Endothelial cell of umbilical vein (primary cell): ENCODE results near the gene CALD1. TPM values are rescaled to one million over a fixed set of nuclear protein-coding genes. Genes with fewer than 3 reads are reported as not detected.

Experiments
- BruUV-seq: library from RNA; stranded (reverse); fragments of 400-500 nt; replicated peaks from 2 replicates; lab custom pipeline; 2021; lab: Mats Ljungman, UMichigan
- CTCF ChIA-PET: fragments of 300-600, 350-600 bp; sonication (Branson Sonifier 250); formaldehyde crosslinking; loops from one replicate; lab custom pipeline; 2021; ENCODE audit warnings: antibody characterized with exemption, inconsistent platforms; lab: Charles Lee
- POLR2A ChIA-PET: fragments of 300-600, 350-600 bp; sonication (Branson Sonifier 250); formaldehyde crosslinking; loops from one replicate; lab custom pipeline; 2021; ENCODE audit warnings: antibody characterized with exemption, inconsistent platforms; lab: Charles Lee
- DNase-seq: peaks from one replicate; pipeline ENCODE4 v3.0.0-alpha.2; 2011; ENCODE audit warnings: low read depth, low spot score
- FAIRE-seq: peaks from 2 replicates; lab custom pipeline; 2011; peaks lifted over from hg19 to GRCh38; lab: Jason Lieb, UNC
- H2AFZ ChIP-seq: 2 replicates; pipeline ENCODE4 v1.6.0; 2012; ENCODE audit warnings: low read depth, low read length, control low read depth, inconsistent platforms
- H3K27ac ChIP-seq: 2 replicates; pipeline ENCODE4 v1.5.1; 2011; ENCODE audit warnings: low read depth, mild to moderate bottlenecking, control low read depth, low read length, moderate library complexity; ENCODE audit not compliant: insufficient read depth
- H3K27me3 ChIP-seq, 2 experiments: 2 replicates each; pipeline versions ENCODE4 v1.6.0 to v1.6.1; 2011; ENCODE audit warnings: low read length in 2 of 2, mixed read lengths in 1 of 2; ENCODE audit not compliant: control insufficient read depth in 2 of 2, insufficient read depth in 2 of 2
- H3K36me3 ChIP-seq, 2 experiments: 2 replicates in 1 of 2; 3 replicates in 1 of 2; pipeline ENCODE4 v1.5.1; 2011; ENCODE audit warnings: low read length in 2 of 2, mild to moderate bottlenecking in 1 of 2, moderate library complexity in 1 of 2; ENCODE audit not compliant: control insufficient read depth in 2 of 2, insufficient read depth in 2 of 2; ENCODE audit errors: extremely low read depth in 1 of 2
- H3K4me1 ChIP-seq: 3 replicates; pipeline ENCODE4 v1.5.1; 2011; ENCODE audit warnings: mild to moderate bottlenecking, low read length; ENCODE audit not compliant: control insufficient read depth, insufficient read depth; ENCODE audit errors: extremely low read depth
- H3K4me2 ChIP-seq: 2 replicates; pipeline ENCODE4 v1.6.1; 2011; ENCODE audit warnings: low read length, control low read depth, mixed read lengths; ENCODE audit not compliant: insufficient read depth
- H3K4me3 ChIP-seq, 3 experiments: fragments of 200-600 bp in 1 of 3; sonication (generic), shearing (Covaris generic) in 1 of 3; replicated peaks in 1 of 3; 2 replicates each; pipeline ENCODE4 v1.5.1; 2011 to 2016; ENCODE audit warnings: control low read depth in 3 of 3, low read length in 3 of 3, mild to moderate bottlenecking in 2 of 3, inconsistent platforms in 1 of 3, low read depth in 1 of 3, moderate library complexity in 1 of 3; ENCODE audit not compliant: insufficient read depth in 1 of 3
- H3K79me2 ChIP-seq: 2 replicates; pipeline ENCODE4 v1.6.0; 2012; ENCODE audit warnings: low read length, inconsistent platforms; ENCODE audit not compliant: control insufficient read depth, insufficient read depth
- H3K9ac ChIP-seq: replicated peaks from 2 replicates; pipeline ENCODE3; 2011; ENCODE audit warnings: low read length, control low read depth; ENCODE audit not compliant: insufficient read depth; ENCODE audit errors: extremely low read depth
- H3K9me1 ChIP-seq: replicated peaks from 3 replicates; pipeline ENCODE4 v1.6.0; 2011; ENCODE audit warnings: mild to moderate bottlenecking, low read length; ENCODE audit not compliant: control insufficient read depth, insufficient read depth; ENCODE audit errors: extremely low read depth
- H3K9me3 ChIP-seq: replicated peaks from 2 replicates; pipeline ENCODE4 v1.5.1; 2012; ENCODE audit warnings: low read length, inconsistent platforms; ENCODE audit not compliant: control insufficient read depth, insufficient read depth
- H4K20me1 ChIP-seq: replicated peaks from 2 replicates; pipeline ENCODE3; 2011; ENCODE audit warnings: mild to moderate bottlenecking, low read length; ENCODE audit not compliant: control insufficient read depth, insufficient read depth; ENCODE audit errors: extremely low read depth
- EZH2 ChIP-seq: IDR thresholded peaks from 2 replicates; pipeline ENCODE4 v1.6.1; 2012; ENCODE audit warnings: borderline replicate concordance, low read depth, mild to moderate bottlenecking, moderate library complexity, low read length, inconsistent platforms; ENCODE audit not compliant: severe bottlenecking
- FOS ChIP-seq: IDR thresholded peaks from 2 replicates; pipeline ENCODE4 v1.6.1; 2011; ENCODE audit warnings: mild to moderate bottlenecking, low read length, moderate library complexity, borderline replicate concordance; ENCODE audit not compliant: insufficient read depth
- JUN ChIP-seq: IDR thresholded peaks from 2 replicates; pipeline ENCODE4 v1.6.1; 2011; ENCODE audit warnings: borderline replicate concordance, low read depth; ENCODE audit not compliant: insufficient read length, insufficient read depth
- MYC ChIP-seq: IDR thresholded peaks from one replicate; pipeline ENCODE4 v1.6.1; 2011; ENCODE audit warnings: mild to moderate bottlenecking, low read depth, low read length
- POLR2A ChIP-seq: IDR thresholded peaks from 2 replicates; pipeline ENCODE4 v1.6.1; 2012; ENCODE audit warnings: low read depth, mild to moderate bottlenecking, control low read depth, low read length
- POLR2AphosphoS5 ChIP-seq: IDR thresholded peaks from 2 replicates; pipeline ENCODE4 v1.6.1; 2012; ENCODE audit warnings: low read depth, mild to moderate bottlenecking, control low read depth, low read length, moderate library complexity; ENCODE audit not compliant: insufficient read depth
- dilution Hi-C: fragments of 300-500 bp; cut with MboI; formaldehyde crosslinking; loops from one replicate; pipeline ENCODE4 v1.15.0; 2019; ENCODE audit warnings: low sequenced_read_pairs; ENCODE audit not compliant: extremely low pct_ligation_motif_present
- intact Hi-C: fragments of 100-400 bp; cut with micrococcal nuclease; formaldehyde crosslinking; loops from one replicate; pipeline ENCODE4 v1.10.0; 2022
- polyA plus RNA-seq, 4 experiments: library from polyadenylated mRNA; depleted of rRNA in 3 of 4; stranded (reverse) in 3 of 4; unstranded in 1 of 4; fragments of >200 nt; gene quantifications; 2 replicates each; pipeline versions ENCODE4 v1.2.1 to v1.2.3, GENCODE V29; 2011 to 2012; ENCODE audit warnings: missing spikeins in 1 of 4
- total RNA-seq: library from RNA; stranded (reverse); gene quantifications from 2 replicates; pipeline ENCODE4 v1.2.3, GENCODE V29; 2021
- TF ChIP-seq, protein P1 (sequence below), 2 donors: IDR thresholded peaks; 1 replicate in 1 of 2; 2 replicates in 1 of 2; pipeline ENCODE4 v1.5.1; 2011; ENCODE audit warnings: low read length in 2 of 2, mild to moderate bottlenecking in 2 of 2, moderate library complexity in 2 of 2, control low read depth in 1 of 2, inconsistent platforms in 1 of 2, low read depth in 1 of 2; ENCODE audit not compliant: insufficient read depth in 1 of 2; ENCODE audit errors: extremely low read depth in 1 of 2
- TF ChIP-seq, protein P2 (sequence below): IDR thresholded peaks from 2 replicates; pipeline ENCODE4 v1.6.1; 2011; ENCODE audit not compliant: insufficient read depth, insufficient read length

The CALD1 gene
- total and polyA plus RNA-seq, 2 donors (not counting 3 experiments of a cell fraction or from before 2014, with no cell fraction given) = 136 to 307 TPM

DNA sequence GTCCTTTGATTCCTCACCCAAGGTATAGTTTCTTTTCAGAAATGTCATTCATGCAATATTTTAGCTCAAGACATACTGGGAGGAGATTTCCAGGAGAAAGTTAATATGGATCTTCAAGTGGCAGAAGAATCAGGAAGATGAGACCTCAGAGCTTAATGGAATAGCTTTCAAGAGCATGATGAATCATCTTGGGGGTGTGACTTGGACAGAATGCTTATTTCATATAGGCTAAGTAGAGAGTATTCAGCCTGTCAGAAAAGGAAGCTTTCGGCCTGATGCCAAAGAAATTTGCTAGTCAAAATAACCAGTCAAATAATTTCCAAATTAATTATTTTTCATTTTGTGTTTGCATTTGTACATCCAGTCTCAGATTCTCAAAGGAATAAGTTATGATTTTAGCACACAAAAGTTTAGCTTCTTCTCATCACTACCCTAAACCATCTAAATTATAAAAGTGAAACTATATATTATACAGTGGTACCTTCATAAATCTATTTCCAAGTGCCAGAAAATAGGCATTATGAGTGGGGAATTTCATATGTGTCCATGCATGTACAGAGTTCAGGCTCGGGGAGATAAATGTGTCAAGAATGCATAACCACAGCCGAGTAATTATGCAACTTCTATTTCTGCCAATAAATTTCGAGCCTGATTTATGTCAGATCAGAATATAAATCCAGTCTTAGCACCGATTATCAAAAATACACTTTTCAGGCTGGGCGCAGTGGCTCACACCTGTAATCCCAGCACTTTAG, 27.3 kb upstream of the CALD1 start:
- CTCF ChIA-PET = interaction anchor here (0.9 to 4.5 kb wide), 13 partner anchors 7 to 120 kb away, joined by 3 to 19 read pairs (median 4); no protein-coding TSS in a partner anchor
- H3K4me2 ChIP-seq = no peak overlapping the region
- peak; percentile 77 for TF ChIP-seq FOS
- TF ChIP-seq, protein P1, sequence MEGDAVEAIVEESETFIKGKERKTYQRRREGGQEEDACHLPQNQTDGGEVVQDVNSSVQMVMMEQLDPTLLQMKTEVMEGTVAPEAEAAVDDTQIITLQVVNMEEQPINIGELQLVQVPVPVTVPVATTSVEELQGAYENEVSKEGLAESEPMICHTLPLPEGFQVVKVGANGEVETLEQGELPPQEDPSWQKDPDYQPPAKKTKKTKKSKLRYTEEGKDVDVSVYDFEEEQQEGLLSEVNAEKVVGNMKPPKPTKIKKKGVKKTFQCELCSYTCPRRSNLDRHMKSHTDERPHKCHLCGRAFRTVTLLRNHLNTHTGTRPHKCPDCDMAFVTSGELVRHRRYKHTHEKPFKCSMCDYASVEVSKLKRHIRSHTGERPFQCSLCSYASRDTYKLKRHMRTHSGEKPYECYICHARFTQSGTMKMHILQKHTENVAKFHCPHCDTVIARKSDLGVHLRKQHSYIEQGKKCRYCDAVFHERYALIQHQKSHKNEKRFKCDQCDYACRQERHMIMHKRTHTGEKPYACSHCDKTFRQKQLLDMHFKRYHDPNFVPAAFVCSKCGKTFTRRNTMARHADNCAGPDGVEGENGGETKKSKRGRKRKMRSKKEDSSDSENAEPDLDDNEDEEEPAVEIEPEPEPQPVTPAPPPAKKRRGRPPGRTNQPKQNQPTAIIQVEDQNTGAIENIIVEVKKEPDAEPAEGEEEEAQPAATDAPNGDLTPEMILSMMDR (IDR thresholded peaks at IDR 0.05; ENCODE audit: extremely low read depth in 1 of 2, insufficient read depth in 1 of 2, low read depth in 1 of 2, low read length in 2 of 2) = no peak
- no peak for TF ChIP-seq MYC
- no peak for TF ChIP-seq EZH2
- TF ChIP-seq POLR2AphosphoS5 = no peak
- no peak for TF ChIP-seq JUN
- TF ChIP-seq, protein P2, sequence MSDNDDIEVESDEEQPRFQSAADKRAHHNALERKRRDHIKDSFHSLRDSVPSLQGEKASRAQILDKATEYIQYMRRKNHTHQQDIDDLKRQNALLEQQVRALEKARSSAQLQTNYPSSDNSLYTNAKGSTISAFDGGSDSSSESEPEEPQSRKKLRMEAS = no peak
- TF ChIP-seq POLR2A = no peak
- no peaks in the 10 kb centered on the region for H3K9me1 ChIP-seq
- H3K9me3 ChIP-seq = no peaks in the 10 kb centered on the region
- BruUV-seq = no TSS peak
- no peaks in the 10 kb centered on the region for H3K36me3 ChIP-seq
- no peak overlapping the region for H3K9ac ChIP-seq
- H4K20me1 ChIP-seq = no peaks in the 10 kb centered on the region
- dilution Hi-C loops (no loop called here), intact Hi-C loops (loop anchor here (5.0 kb wide), 1 partner anchor 320 kb away; no protein-coding TSS in a partner anchor)
- no peak overlapping the region for H3K4me3 ChIP-seq
- POLR2A ChIA-PET = no interaction called here
- FAIRE-seq (peak; percentile 18), DNase-seq (peak; percentile 29)
- no peak overlapping the region for H2AFZ ChIP-seq
- no peaks in the 10 kb centered on the region for H3K27me3 ChIP-seq
- H3K4me1 ChIP-seq = no peaks in the 10 kb centered on the region
- H3K27ac ChIP-seq = no peak overlapping the region
- no peaks in the 10 kb centered on the region for H3K79me2 ChIP-seq
